OCI-LY3 (cell line): ENCODE data around the gene ELL2.
A peak's percentile ranks its signal among the peaks of the same experiment; 100 is the strongest.

Experiments
- H2AFZ ChIP-seq: fragments of 200-600, 300-600 bp; shearing (Covaris generic); 2 replicates; pipeline ENCODE4 v1.6.0; 2014; ENCODE audit warnings: antibody characterized with exemption, low read depth, low read length
- H3K27ac ChIP-seq: fragments of 200-600, 300-600 bp; sonication (generic); 2 replicates; pipeline ENCODE4 v1.5.1; 2014; ENCODE audit warnings: mild to moderate bottlenecking, low read length, moderate library complexity, mixed read lengths
- H3K27me3 ChIP-seq: fragments of 200-600, 300-600 bp; sonication (generic); 2 replicates; pipeline ENCODE4 v1.6.1; 2014; ENCODE audit warnings: low read depth, low read length, mixed read lengths
- H3K36me3 ChIP-seq: fragments of 200-600, 300-600 bp; sonication (generic); replicated peaks from 2 replicates; pipeline ENCODE3; 2014; ENCODE audit warnings: low read depth, low read length, mixed read lengths
- H3K4me1 ChIP-seq: fragments of 300-600, 200-600 bp; sonication (generic); 2 replicates; pipeline ENCODE4 v1.6.1; 2014; ENCODE audit warnings: low read length, mixed read lengths
- H3K4me2 ChIP-seq: fragments of 200-600, 300-600 bp; sonication (generic); 2 replicates; pipeline ENCODE4 v1.6.1; 2014; ENCODE audit warnings: low read length, mixed read lengths
- H3K4me3 ChIP-seq: fragments of 300-600, 200-600 bp; sonication (generic); 2 replicates; pipeline ENCODE4 v1.5.1; 2014; ENCODE audit warnings: antibody characterized with exemption, mild to moderate bottlenecking, low read length, moderate library complexity
- H3K79me2 ChIP-seq: fragments of 300-600, 200-600 bp; shearing (Covaris generic); 2 replicates; pipeline ENCODE4 v1.6.1; 2014; ENCODE audit warnings: mild to moderate bottlenecking, low read length, mixed read lengths
- H3K9ac ChIP-seq: fragments of 300-600, 200-600 bp; shearing (Covaris generic); 2 replicates; pipeline ENCODE4 v1.6.0; 2014; ENCODE audit warnings: mild to moderate bottlenecking, low read length, moderate library complexity
- H3K9me3 ChIP-seq: fragments of 200-600, 300-600 bp; shearing (Covaris generic); 2 replicates; pipeline ENCODE4 v1.6.1; 2014; ENCODE audit warnings: low read length, mixed read lengths; ENCODE audit not compliant: insufficient read depth
- H4K20me1 ChIP-seq: fragments of 200-600, 300-600 bp; sonication (generic); 2 replicates; pipeline ENCODE4 v1.6.1; 2016; ENCODE audit warnings: low read length, mixed read lengths; ENCODE audit not compliant: insufficient read depth
- EZH2phosphoT487 ChIP-seq: fragments of 200-600 bp; shearing (Covaris generic); IDR thresholded peaks from 2 replicates; pipeline ENCODE4 v1.6.1; 2018; ENCODE audit warnings: antibody characterized with exemption, mixed run types, low read depth
- TF ChIP-seq, protein P1 (sequence below): fragments of 200-600, 300-600 bp; sonication (generic); IDR thresholded peaks from 2 replicates; pipeline ENCODE4 v1.5.1; 2014; ENCODE audit warnings: antibody characterized with exemption, low read length, low read depth

ELL2 gene

DNA sequence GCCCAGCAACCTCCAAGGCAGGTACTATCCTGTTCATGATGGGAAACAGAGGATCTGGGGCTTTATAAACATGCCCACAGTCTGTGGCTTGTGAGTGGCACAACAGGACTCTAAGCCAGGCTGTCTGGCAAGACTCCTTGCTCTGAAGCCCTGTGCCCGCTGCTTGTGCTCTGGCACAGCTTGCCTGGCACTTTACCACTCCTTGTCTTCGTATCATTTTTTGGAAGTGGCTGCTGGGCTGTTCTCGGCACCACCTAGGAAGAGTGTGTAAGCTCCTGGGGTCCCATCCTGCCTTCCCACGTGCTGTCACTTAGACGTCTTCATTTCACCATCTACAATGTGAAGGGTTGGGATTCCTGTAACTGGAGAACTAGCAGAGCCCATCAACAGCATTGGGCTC lies 79.8 kb downstream of the ELL2 start:
- no peak overlapping the region for H3K27ac ChIP-seq
- H3K4me3 ChIP-seq: no peak overlapping the region
- no peaks in the 10 kb centered on the region for H3K27me3 ChIP-seq
- no peak overlapping the region for H3K9ac ChIP-seq
- H2AFZ ChIP-seq: no peak overlapping the region
- H3K4me1 ChIP-seq: peaks cover 18% of the 10 kb centered on the region
- H3K9me3 ChIP-seq: no peaks in the 10 kb centered on the region
- H4K20me1 ChIP-seq: no peaks in the 10 kb centered on the region
- peaks cover 7% of the 10 kb centered on the region for H3K36me3 ChIP-seq
- no peaks in the 10 kb centered on the region for H3K79me2 ChIP-seq
- TF ChIP-seq EZH2phosphoT487: no peak
- TF ChIP-seq, protein P1, sequence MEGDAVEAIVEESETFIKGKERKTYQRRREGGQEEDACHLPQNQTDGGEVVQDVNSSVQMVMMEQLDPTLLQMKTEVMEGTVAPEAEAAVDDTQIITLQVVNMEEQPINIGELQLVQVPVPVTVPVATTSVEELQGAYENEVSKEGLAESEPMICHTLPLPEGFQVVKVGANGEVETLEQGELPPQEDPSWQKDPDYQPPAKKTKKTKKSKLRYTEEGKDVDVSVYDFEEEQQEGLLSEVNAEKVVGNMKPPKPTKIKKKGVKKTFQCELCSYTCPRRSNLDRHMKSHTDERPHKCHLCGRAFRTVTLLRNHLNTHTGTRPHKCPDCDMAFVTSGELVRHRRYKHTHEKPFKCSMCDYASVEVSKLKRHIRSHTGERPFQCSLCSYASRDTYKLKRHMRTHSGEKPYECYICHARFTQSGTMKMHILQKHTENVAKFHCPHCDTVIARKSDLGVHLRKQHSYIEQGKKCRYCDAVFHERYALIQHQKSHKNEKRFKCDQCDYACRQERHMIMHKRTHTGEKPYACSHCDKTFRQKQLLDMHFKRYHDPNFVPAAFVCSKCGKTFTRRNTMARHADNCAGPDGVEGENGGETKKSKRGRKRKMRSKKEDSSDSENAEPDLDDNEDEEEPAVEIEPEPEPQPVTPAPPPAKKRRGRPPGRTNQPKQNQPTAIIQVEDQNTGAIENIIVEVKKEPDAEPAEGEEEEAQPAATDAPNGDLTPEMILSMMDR: no peak
- H3K4me2 ChIP-seq: no peak overlapping the region

DNA sequence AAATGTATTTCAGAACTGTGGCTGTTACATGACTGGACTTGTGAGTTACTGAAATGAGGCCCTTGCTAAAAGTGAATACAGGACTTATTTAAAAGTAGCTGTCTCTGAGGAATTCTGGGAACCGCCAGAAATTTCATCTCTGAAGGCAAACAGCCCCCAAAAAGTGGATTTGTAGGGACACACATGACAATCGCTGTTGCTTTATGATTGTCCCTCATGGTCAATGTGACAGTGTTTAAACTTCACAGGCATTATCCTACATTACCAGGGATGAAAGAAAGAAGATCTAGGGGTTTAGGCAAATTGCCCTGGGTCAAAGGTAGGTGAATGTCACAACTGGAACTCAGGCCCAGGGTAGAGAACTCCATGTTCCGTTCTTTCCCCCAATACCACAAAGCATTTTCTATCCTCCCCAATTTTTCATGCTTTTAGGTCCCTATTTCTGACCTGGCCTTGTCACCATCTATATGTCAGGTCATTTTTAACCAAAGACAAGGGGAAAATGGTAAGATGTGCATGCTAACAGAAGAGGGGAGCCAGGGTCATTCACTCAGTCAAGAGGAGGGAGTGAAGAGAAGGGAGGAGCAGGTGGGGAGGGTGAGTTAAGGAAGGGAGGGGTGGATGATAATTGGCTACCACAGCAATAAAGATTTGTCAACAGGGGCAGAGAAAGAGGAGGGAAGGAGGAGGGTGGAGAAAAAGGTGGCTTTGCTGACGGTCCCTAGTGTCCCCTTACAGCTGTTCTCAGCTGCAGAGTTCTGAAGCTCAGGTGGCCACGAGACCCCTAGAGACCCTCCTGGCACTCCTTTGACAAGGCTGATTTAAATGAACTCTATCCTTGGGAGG lies 81.3 kb downstream of the ELL2 start:
- no peak overlapping the region for H3K27ac ChIP-seq
- TF ChIP-seq, protein P1: no peak
- TF ChIP-seq EZH2phosphoT487: no peak

DNA sequence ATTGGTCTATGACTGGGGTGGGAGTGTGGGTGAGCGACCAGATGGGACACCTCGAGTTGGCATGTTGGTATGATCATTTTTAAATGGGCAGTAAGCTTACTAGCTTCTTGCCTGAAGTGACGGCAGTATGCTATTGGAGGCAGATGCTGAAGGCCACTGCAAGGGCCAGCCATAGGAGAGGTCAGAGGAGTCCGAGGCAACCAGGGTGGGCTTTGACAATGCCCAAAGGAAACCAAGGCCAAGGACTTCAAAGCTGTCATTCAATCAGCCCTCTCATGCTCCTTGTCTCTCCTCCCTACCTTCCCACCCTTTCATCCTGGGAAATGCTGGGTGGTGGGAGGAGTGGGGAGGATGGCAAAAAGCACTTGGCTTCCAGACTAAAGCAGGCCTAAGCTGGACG lies 82.0 kb downstream of the ELL2 start:
- no peaks in the 10 kb centered on the region for H4K20me1 ChIP-seq
- no peaks in the 10 kb centered on the region for H3K27me3 ChIP-seq
- H3K36me3 ChIP-seq: no peaks in the 10 kb centered on the region
- peaks cover 18% of the 10 kb centered on the region for H3K4me1 ChIP-seq
- H3K79me2 ChIP-seq: no peaks in the 10 kb centered on the region
- H3K9me3 ChIP-seq: no peaks in the 10 kb centered on the region
- no peak for TF ChIP-seq EZH2phosphoT487
- TF ChIP-seq, protein P1: no peak
- H3K4me3 ChIP-seq: no peak overlapping the region
- H3K27ac ChIP-seq: no peak overlapping the region
- no peak overlapping the region for H2AFZ ChIP-seq
- no peak overlapping the region for H3K4me2 ChIP-seq
- H3K9ac ChIP-seq: no peak overlapping the region

More for the DNA sequence above, 81.3 kb downstream of the ELL2 start:
- H3K4me2 ChIP-seq: no peak overlapping the region
- no peak overlapping the region for H2AFZ ChIP-seq
- no peaks in the 10 kb centered on the region for H3K36me3 ChIP-seq
- H3K27me3 ChIP-seq: no peaks in the 10 kb centered on the region
- H3K79me2 ChIP-seq: no peaks in the 10 kb centered on the region
- peaks cover 18% of the 10 kb centered on the region for H3K4me1 ChIP-seq
- H3K9me3 ChIP-seq: no peaks in the 10 kb centered on the region
- no peak overlapping the region for H3K4me3 ChIP-seq
- H4K20me1 ChIP-seq: no peaks in the 10 kb centered on the region
- H3K9ac ChIP-seq: no peak overlapping the region

DNA sequence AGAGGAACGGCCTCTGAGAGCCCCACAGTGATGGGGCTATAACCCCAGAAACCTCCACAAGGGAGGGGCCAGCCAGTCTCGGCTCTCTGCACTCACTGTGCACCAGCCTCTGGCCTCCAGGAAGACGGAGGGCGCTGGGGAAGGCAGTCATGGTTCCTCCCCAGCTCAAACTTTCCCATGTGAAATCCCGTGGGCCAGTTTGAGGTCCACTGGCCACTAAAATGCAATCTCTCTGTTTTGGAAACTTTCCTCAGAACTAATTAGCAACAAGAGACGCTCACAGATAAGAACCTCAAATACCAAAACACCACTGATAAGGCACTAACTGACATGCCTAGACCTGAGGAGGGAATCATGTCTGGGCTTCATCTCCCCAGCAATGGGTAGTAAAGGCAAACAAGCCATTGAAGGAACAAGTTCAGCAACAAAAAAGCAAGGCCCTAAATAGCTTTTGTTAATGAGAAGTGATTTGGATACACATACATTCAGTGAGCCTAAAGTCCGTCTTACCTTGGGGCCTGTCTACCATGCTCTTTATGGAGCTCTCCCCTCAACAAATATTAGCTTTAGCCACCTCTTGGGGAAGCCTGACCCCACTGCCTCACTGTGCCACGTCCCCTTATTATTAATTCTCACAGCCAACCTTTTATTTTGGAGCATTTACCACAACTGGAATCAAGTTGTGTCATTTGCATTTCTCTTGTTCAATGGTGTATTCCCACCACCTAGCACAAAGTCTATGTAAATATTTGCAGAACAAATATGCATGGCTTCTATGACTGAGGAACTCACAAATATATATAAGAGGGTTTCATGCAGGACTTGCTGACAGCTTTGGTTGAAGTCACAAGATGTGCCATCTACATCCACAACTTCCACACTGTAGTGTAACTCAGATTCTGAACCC lies 83.0 kb downstream of the ELL2 start:
- peak overlapping the region; percentile 77 for H3K4me3 ChIP-seq
- H3K4me1 ChIP-seq: peaks cover 11% of the 10 kb centered on the region
- TF ChIP-seq, protein P1: no peak
- TF ChIP-seq EZH2phosphoT487: no peak
- H3K9ac ChIP-seq: peak overlapping the region; percentile 43; the same call in 1 of the 2 replicates
- H3K36me3 ChIP-seq: no peaks in the 10 kb centered on the region
- H3K27me3 ChIP-seq: no peaks in the 10 kb centered on the region
- no peaks in the 10 kb centered on the region for H3K79me2 ChIP-seq
- H3K27ac ChIP-seq: no peak overlapping the region
- no peaks in the 10 kb centered on the region for H4K20me1 ChIP-seq
- H3K4me2 ChIP-seq: peak overlapping the region; percentile 81
- peak overlapping the region; percentile 94 for H2AFZ ChIP-seq
- no peaks in the 10 kb centered on the region for H3K9me3 ChIP-seq
